Activated CD8-positive, alpha-beta memory T cell treated with anti-CD3 and anti-CD28 coated beads for 24 hours (primary cell): ENCODE measurements around the gene NUP210.

ENCODE experiments used
- DNase-seq: peaks from one replicate; pipeline ENCODE4 v3.0.0-alpha.2; 2020

The NUP210 gene

GRCh38 chr3:13286873-13287272 is 133.2 kb downstream of the NUP210 start:
- DNase-seq = no peak

GRCh38 chr3:13285007-13285567 is 135.0 kb downstream of the NUP210 start:
- DNase-seq = no peak

- no peak for DNase-seq
Observed at GRCh38 chr3:13283877-13284264, 136.3 kb downstream of the NUP210 start.

GRCh38 chr3:13282986-13283876 is 136.9 kb downstream of the NUP210 start:
- no peak for DNase-seq

- DNase-seq = no peak
Observed at GRCh38 chr3:13282358-13282985, 137.7 kb downstream of the NUP210 start.

GRCh38 chr3:13281507-13282357 is 138.4 kb downstream of the NUP210 start:
- DNase-seq = no peak

- no peak for DNase-seq
Observed at GRCh38 chr3:13280811-13281506, 139.2 kb downstream of the NUP210 start.

- no peak for DNase-seq
Observed at GRCh38 chr3:13280122-13280790, 139.9 kb downstream of the NUP210 start.

GRCh38 chr3:13279532-13279910 is 140.6 kb downstream of the NUP210 start:
- DNase-seq = no peak

GRCh38 chr3:13278783-13279531 is 141.2 kb downstream of the NUP210 start:
- DNase-seq = no peak

GRCh38 chr3:13277860-13278531 is 142.1 kb downstream of the NUP210 start:
- no peak for DNase-seq

GRCh38 chr3:13277196-13277813 is 142.8 kb downstream of the NUP210 start:
- DNase-seq = no peak

GRCh38 chr3:13276438-13277195 is 143.5 kb downstream of the NUP210 start:
- DNase-seq = no peak

GRCh38 chr3:13275376-13276005 is 144.6 kb downstream of the NUP210 start:
- DNase-seq = no peak

GRCh38 chr3:13274551-13275332 is 145.4 kb downstream of the NUP210 start:
- DNase-seq = no peak

GRCh38 chr3:13274125-13274524 is 146.0 kb downstream of the NUP210 start:
- DNase-seq = no peak

GRCh38 chr3:13273604-13274105 is 146.5 kb downstream of the NUP210 start:
- DNase-seq = no peak
